Measurements from ENCODE around the gene FAM149B1.
"Not testable (repeated sequence)": the region's sequence is repeated elsewhere in the genome, so short reads cannot be mapped to it uniquely, and the experiment has no call there.

Gene FAM149B1

GRCh38 chr10:73234695-73235094, 66.8 kb downstream of the FAM149B1 start:
- DNase-seq: no peak

GRCh38 chr10:73238990-73239566, 71.2 kb downstream of the FAM149B1 start:
- no peak for DNase-seq

DNA sequence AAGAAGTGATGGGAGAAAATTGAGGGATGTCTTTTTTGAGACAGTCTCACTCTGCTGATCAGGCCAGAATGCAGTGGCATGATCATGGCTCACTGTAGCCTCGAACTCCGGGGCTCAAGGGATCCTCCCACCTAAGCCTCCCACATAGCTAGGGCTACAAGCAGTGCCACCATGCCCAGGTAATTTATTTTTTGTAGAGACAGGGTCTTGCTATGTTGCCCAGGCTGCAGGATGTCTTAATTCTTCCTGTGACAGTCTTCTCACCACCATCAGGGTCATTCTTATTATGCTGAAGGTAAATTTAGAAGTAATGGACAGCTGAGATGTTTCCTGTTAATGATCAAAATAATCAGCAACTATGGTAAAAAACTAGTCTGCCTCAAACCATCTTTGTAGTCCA, 72.0 kb downstream of the FAM149B1 start:
- DNase-seq: no peak

DNA sequence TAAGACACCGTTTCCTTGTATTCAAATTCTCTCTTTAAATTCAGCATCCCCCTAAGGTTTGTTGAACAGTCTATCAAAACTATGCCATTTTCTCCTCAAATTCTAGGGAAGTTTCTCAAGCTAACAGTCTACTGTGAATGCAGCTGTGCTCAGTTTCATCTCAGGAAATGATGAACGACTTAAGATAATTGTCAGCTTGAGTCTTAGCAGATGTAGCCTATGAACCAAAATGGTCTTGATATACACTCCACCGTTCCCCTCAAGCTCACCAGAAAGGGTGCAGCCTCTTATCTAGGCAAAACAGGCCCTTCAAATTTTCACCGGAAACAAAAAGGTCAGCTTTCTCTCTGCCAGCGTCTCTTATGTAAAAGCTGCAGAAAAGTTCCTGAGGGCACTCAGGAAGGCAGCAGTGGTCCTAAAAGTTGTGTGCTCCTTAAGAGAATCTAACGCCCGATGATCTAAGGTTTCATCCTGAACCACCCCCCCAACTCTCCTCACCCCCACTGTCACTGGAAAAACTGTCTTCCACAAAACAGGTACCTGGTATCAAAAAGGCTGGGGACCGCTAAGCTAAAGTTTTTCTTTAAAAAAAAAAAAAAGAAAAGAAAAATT, 77.1 kb downstream of the FAM149B1 start:
- no peak for DNase-seq

DNA sequence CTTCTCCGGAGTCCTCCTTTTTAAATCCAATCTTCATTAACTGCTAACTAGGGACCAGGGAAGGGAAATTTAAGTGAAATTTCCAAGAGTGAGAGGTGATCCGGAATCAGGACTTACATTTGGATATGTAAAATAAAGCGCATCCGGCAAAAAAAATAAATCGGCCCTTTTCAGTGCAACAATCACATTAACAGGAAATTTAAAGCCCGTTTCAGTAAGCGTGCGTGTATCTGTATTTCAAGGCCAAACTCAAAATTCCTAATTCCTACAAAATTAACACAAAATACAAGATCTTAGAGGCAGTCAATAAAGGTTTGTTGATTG, 78.4 kb downstream of the FAM149B1 start:
- no peak for DNase-seq

DNA sequence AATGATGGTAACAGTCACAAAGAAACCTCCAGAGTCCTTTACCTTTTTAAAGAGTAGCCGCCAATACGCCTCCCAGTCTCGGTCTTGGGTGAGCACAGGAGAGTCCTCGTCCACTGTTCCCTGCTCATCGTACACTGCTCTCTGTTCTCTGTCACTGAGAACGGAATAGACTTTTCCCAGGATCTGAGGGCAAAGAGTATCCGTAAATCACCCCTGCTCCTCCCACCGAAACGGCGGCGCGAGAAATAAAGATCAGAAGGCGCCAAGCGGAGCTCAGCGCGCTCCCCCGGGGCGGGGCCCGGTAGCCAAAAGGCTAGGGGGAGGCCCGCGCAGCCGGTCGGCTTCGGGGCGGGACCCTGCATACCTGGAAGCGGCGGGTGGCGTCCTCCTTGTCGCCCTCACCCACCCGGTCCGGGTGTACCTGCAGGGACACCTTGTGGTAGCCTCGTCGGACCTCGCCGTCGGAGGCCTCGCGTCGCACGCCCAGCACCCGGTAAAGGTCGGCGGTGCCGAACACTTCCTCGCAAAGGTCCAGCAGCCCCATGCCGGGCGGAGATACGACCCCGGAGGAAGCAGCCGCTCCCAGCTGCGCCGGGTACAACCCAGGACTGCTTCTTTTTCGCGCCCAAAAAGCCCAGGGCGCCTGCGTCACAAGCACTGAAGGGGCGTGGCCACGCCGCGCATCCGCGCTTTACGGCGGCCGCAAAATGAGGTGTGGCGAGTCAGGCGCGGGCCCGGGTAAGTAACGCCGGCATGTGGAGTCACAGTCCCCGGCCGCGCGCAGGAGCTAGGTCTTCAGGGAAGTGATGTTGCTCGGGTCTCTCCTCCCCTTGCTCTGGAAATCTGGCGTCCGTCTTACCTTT, 79.0 kb downstream of the FAM149B1 start, which contains the start of gene DNAJC9:
TSS of gene DNAJC9 (minus strand) at position 610 of the 863 bp plus-strand sequence. CDS start at position 544, 66 bp downstream.
- DNase-seq: peak; percentile 95

GRCh38 chr10:73247509-73248258, 79.8 kb downstream of the FAM149B1 start:
- no peak for DNase-seq

- DNase-seq: no peak
Observed at GRCh38 chr10:73248259-73248724, 80.4 kb downstream of the FAM149B1 start.

DNA sequence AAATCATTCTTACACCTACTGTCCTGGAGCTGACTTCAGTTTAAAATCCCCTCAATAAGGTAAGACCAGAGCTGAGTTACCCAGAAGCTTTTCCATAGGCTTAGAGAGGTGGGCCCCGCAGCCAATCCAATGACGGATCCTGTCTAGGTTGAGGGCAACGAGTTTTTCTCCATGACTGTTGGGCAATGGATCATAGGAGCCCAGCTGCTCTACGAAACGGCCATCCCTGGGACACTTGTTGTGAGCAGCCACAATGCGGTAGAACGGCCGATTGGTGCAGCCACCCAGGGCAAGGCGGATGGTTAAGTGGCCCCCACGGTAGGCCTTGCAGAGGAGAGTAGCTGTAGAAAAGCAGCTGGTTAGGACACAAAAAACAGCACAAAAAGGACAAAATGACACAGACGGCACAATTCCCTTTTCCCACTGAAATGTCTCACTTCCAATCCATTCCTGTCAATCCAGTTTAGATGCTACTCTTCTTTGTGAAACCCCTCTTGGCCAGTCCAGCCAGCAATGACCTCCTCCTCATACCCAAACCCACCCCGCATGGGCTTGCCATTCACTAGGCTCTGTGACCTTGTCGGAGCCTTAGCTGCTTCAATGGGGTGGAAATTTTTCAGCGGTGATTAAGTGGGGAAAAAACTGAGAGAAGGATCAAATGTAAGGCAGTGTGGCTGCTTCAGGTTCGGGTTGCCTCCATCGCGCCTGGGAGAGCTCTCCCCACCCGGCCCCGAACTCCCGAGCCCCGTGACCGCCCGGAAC, 83.9 kb downstream of the FAM149B1 start:
- DNase-seq: no peak

DNA sequence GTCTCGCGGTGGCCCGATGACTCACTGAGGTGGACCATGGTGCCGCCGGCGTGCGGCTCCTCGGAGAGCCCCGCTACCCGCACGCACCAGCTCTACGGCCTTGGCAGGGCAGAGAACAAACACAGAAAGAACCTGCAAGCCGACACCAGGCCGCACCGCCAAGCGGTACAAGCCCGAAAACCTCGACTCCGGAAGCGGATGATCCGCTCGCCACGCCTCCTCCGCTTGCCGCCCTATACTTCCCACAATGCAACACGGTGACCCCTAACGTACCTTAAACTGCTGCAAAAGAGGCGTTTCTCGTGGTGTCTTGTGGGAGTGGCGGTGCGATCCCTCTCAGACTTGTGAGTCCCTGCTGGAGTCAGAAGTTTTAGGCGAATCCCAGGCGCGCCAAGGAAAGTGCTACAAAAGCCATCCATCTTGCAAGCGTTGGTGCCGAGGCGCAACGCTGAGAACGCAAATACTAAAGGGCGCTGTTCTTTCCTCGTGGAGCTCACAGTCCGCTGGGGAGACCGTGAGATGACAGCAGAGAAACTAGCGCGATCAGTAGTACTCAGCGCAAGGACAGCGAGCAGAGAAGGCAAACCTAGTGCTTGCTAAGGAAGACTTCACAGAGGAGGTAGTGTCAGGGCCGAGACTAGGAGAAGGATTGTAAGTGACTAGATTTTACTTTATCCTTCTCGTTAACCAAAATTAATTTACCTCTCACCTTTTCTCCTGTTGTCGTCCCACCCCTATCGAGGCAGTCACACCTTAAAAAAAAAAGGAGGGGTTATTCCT, 84.7 kb downstream of the FAM149B1 start, which contains the start of gene MRPS16:
TSS of gene MRPS16 (minus strand) at position 200 of the 780 bp plus-strand sequence. CDS start at position 38, 162 bp downstream.
- peak; percentile 93 for DNase-seq

DNA sequence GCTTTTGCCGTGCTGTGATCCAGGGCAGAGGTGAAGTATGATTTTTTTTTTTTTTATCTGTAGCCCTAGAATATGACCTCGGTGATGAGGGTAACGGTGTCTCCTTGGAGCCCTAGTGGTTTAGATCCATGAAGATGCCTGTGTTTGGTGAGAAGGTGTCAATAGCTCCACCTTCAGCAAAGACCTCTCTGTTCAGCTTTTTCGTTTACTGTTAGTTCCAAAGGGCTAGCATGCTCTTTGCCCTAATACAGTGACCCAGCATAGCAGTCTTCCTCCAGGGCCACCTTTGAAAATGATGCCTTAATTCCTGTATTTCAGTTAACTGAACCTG, 85.3 kb downstream of the FAM149B1 start:
- no peak for DNase-seq

DNA sequence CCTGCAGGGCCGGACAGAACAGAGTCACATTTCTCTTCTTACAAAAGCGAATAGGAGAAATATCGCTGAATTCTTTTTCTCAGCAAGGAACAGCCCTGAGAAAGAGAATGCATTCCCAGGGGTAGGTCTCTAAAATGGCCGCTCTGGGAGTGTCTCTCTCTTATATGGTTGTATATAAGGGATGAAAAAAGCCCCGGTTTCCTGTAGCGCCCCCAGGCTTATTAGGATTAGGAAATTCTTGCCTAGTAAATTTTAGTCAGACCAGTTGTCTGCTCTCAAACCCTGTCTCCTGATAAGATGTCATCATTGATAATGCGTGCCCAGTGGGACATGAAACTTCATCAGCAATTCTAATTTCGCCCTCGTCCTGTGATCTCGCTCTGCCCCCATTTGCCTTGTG, 90.7 kb downstream of the FAM149B1 start:
- not testable (repeated sequence) for DNase-seq

DNA sequence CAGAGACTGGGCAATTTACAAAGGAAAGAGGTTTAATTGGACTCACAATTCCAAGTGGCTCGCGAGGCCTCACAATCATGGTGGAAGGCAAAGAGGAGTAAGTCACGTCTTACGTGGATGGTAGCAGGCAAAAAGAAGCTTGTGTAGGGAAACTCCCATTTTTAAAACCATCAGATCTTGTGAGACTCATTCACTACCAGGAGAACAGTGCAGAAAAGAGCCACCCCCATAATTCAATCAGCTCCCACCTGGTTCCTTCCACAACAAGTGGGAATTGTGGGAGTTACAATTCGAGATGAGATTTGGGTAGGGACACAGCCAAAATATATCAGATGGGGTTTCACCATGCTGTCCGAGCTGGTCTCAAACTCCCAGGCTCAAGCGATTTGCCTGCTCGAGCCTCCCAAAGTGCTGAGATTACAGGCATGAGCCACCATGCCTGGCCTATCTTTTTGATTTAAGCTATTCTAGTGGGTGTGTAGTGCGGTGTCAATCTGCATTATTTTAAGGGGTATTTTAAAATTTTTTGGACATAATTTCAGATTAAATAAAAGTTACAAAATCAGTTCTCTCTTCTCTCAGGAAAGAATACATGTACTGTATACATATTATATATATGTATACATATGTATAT, 93.6 kb downstream of the FAM149B1 start:
- no peak for DNase-seq

DNA sequence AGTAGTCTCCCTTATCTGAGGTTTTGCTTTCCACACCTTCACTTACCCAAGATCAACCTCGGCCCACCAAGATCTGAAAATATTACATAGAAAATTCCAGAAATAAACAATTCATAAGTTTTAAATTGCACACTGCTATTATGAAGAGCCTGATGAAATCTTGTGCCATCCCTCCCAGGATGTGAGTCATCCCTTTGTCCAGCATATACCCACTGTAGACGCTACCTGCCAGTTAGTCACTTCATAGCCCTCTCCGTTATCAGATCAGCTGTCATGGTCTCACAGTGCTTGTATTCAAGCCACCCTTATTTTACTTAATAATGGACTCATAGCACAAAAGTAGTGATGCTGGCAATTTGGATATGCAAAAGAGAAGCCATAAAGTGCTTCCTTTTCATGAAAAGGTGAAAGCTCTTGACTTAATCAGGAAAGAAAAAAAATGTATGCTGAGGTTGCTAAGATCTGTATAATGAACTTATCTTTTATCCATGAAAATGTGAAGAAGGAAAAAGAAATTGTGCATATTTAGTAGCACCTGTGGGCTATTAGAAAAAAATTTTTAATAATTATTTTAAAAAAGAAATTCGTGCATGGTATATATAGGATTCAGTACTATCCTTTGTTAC, 94.3 kb downstream of the FAM149B1 start:
- DNase-seq: no peak

DNA sequence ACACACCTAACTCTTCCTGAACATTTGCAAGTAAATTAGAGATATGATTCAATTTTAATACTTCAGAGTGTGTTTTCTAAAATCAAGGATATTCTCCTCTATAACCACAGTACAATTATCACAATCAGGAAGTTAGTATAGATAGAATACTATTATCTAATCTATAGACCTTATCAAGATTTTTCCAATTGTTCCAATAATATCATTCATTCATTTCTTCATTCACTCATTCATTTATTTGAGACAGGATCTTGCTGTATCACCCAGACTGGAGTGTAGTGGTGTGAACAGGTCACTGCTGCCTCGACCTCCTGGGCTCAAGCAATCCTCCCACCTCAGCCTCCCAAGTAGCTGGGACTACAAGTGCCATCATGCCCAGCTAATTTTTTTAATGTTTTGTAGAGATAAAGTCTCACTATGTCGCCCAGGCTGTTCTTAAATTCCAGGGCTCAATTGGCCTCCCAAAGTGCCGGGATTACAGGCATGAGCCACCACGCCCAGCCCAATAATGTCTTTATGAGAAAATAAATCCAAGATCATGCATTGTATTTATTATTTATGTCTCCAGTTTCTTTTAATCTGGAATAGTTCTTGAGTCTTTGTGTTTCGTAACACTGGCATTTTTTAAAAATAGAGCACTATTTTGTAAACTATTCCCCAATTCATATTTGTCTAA, 95.1 kb downstream of the FAM149B1 start:
- DNase-seq: no peak

DNA sequence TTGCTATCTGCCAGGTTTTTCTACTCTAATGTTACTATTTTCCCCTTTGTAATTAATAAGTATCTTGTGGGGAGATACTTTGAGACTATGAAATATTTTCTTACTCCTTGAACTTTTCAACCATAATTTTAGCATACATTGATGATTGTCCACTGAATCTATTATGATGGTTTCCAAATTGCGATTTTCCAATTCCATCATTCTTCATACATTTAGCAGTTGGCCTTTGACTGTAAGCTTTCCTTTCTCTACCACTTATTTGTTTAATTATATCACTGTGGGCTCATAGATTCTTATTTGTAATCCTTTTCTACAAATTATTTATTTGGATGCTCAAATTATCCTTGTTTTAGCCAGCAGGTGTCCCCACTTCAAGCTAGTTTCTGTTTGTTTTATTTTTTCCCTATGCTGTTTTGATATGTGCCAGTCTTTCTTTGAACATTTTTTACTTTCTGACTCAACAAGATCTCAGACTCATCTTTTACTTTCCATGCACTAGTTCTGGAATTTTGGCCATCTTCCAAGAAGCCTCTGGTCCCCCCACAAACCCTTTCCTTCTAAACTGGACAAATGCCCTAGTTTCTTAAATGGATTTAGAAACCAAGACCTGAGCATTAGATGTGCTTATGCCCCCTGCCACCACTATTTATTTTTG, 95.9 kb downstream of the FAM149B1 start:
- DNase-seq: no peak

- no peak for DNase-seq
Observed at GRCh38 chr10:73264423-73264822, 96.5 kb downstream of the FAM149B1 start.

DNA sequence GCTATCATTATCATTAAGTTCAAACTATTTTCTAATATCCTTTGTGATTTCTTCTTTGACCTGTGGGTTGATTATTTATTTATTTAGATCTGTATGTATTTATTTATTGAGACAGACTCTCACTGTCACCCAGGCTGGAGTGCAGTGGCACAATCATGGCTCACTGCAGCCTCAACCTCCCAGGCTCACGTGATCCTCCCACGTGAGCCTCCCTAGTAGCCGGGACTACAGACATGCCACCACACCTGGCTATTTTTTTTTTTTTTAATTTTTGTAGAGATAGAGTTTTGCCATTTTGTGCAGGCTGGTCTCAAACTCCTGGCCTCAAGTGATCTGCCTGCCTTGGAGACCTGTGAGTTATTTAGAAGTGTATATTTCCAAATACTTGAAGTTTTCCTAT, 113.2 kb downstream of the FAM149B1 start:
- no peak for DNase-seq

DNA sequence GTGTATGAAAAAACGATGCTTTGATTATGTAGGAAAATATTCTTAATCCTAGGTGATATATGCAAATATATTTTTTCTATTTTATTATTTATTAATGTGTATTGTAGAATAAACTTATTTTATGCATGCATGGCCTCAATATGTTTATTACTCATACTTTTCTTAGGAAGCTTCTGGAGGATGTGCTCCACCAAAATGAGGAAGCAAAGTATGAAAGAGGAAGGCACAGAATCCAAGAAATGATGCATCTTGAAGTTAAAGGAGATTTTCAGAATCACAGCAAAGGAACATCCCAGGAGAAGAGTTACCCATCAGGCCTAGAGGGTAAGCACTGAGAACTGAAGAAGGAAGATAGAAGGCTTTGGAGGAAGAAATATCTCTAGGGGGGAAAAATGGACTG, 119.5 kb downstream of the FAM149B1 start:
- no peak for DNase-seq

All from effector CD4-positive, alpha-beta T cell (primary cell).